HepG2 (cell line): ENCODE measurements around the gene VEGFA. TPM values are rescaled to one million over a fixed set of nuclear protein-coding genes. Genes with fewer than 3 reads are reported as not detected.

ENCODE experiments used
- ATAC-seq: fragments of 200-7000 bp; cut with Tn5 transposase; 3 replicates; pipeline ENCODE4 v1.9.1; 2020; ENCODE audit warnings: mild to moderate bottlenecking, moderate library complexity
- BruUV-seq: library from RNA; stranded (reverse); fragments of 400-500 nt; replicated peaks from 2 replicates; lab custom pipeline; 2021; lab: Mats Ljungman, UMichigan
- CTCF ChIA-PET: fragments of 300-600 bp; formaldehyde crosslinking; extraction: SDS; loops from one replicate; lab custom pipeline; 2021; ENCODE audit warnings: low total read pairs, inconsistent platforms, low intra/inter-chr PET ratio; lab: Yijun Ruan, JAX
- POLR2A ChIA-PET: fragments of 350-600 bp; sonication (Branson Sonifier 250); formaldehyde crosslinking; loops from one replicate; lab custom pipeline; 2020; ENCODE audit warnings: antibody characterized with exemption, inconsistent platforms; lab: Yijun Ruan, JAX
- DNase-seq: peaks from one replicate; pipeline ENCODE4 v3.0.0-alpha.2; 2015; ENCODE audit warnings: low spot score
- FAIRE-seq: peaks from 3 replicates; lab custom pipeline; 2011; peaks lifted over from hg19 to GRCh38; lab: Jason Lieb, UNC
- H2AFZ ChIP-seq: one replicate; pipeline ENCODE4 v1.6.1; 2011; ENCODE audit warnings: low read length, inconsistent platforms
- H3K27ac ChIP-seq: fragments of 300-600 bp; 3 replicates; pipeline ENCODE4 v1.8.0; 2011; ENCODE audit warnings: mixed run types, mild to moderate bottlenecking, mixed read lengths, low read length, inconsistent platforms; ENCODE audit not compliant: insufficient read depth; ENCODE audit errors: extremely low read length
- H3K27me3 ChIP-seq, 2 experiments: fragments of 200-600 bp in 1 of 2; 2 replicates in 1 of 2; 3 replicates in 1 of 2; pipeline versions ENCODE4 v1.6.0 to v1.8.0; 2011; ENCODE audit warnings: low read length in 2 of 2, mild to moderate bottlenecking in 2 of 2, moderate library complexity in 2 of 2, inconsistent platforms in 1 of 2; ENCODE audit not compliant: insufficient read depth in 2 of 2, control insufficient read depth in 1 of 2
- H3K36me3 ChIP-seq, 2 experiments: fragments of 200-600 bp in 1 of 2; replicated peaks in 1 of 2; 2 replicates in 1 of 2; 3 replicates in 1 of 2; pipeline versions ENCODE4 v1.5.1 to v1.8.0; 2011; ENCODE audit warnings: low read length in 2 of 2, inconsistent platforms in 1 of 2; ENCODE audit not compliant: insufficient read depth in 2 of 2, control insufficient read depth in 1 of 2
- H3K4me1 ChIP-seq: 2 replicates; pipeline ENCODE4 v1.5.1; 2012; ENCODE audit warnings: low read length, inconsistent platforms; ENCODE audit not compliant: insufficient read depth
- H3K4me2 ChIP-seq: 2 replicates; pipeline ENCODE4 v1.6.0; 2011; ENCODE audit warnings: low read depth, low read length, inconsistent platforms
- H3K4me3 ChIP-seq, 3 experiments: fragments of 200-600 bp in 1 of 3; sonication (generic), shearing (Covaris generic) in 1 of 3; replicated peaks in 1 of 3; 2 replicates each; pipeline ENCODE4 v1.5.1; 2011 to 2016; ENCODE audit warnings: low read length in 3 of 3, inconsistent platforms in 2 of 3, low read depth in 2 of 3, mild to moderate bottlenecking in 2 of 3, control low read depth in 1 of 3, mixed read lengths in 1 of 3; ENCODE audit not compliant: insufficient read depth in 1 of 3
- H3K79me2 ChIP-seq: one replicate; pipeline ENCODE4 v1.6.1; 2011; ENCODE audit warnings: low read length, inconsistent platforms; ENCODE audit not compliant: insufficient read depth
- H3K9ac ChIP-seq: 2 replicates; pipeline ENCODE4 v1.6.0; 2011; ENCODE audit warnings: mild to moderate bottlenecking, low read depth, low read length, inconsistent platforms; ENCODE audit not compliant: insufficient read depth
- H3K9me3 ChIP-seq: 2 replicates; pipeline ENCODE4 v1.5.1; 2012; ENCODE audit warnings: mild to moderate bottlenecking, low read length
- H4K20me1 ChIP-seq: 2 replicates; pipeline ENCODE4 v1.6.0; 2011; ENCODE audit warnings: inconsistent platforms, mild to moderate bottlenecking, low read length, moderate library complexity; ENCODE audit not compliant: insufficient read depth
- DR1 ChIP-seq: sonication (generic); formaldehyde crosslinking; IDR thresholded peaks from 2 replicates; pipeline ENCODE4 v1.8.0; 2021; ENCODE audit warnings: mild to moderate bottlenecking, missing genetic modification reagents, inconsistent platforms
- IKZF1 ChIP-seq: fragments of 450-650 bp; IDR thresholded peaks from 2 replicates; pipeline ENCODE4 v1.7.1; 2016
- POLR2AphosphoS5 ChIP-seq: IDR thresholded peaks from 2 replicates; pipeline ENCODE4 v1.6.1; 2012; ENCODE audit warnings: low read depth, low read length
- SALL2 ChIP-seq: sonication (generic); formaldehyde crosslinking; IDR thresholded peaks from 2 replicates; pipeline ENCODE4 v1.8.1; 2023; ENCODE audit warnings: mild to moderate bottlenecking, missing genetic modification reagents, inconsistent platforms
- ZFP1 ChIP-seq: IDR thresholded peaks from 2 replicates; pipeline ENCODE4 v1.6.1; 2016
- ZNF333 ChIP-seq: sonication (generic); formaldehyde crosslinking; IDR thresholded peaks from 2 replicates; pipeline ENCODE4 v1.4.0; 2020; ENCODE audit warnings: mild to moderate bottlenecking, missing genetic modification reagents, borderline replicate concordance
- ZNF879 ChIP-seq: sonication (generic); formaldehyde crosslinking; IDR thresholded peaks from 2 replicates; pipeline ENCODE4 v1.8.1; 2023; ENCODE audit warnings: missing genetic modification reagents
- ZSCAN22 ChIP-seq: sonication (generic); formaldehyde crosslinking; IDR thresholded peaks from 2 replicates; pipeline ENCODE4 v1.4.0; 2020; ENCODE audit warnings: mild to moderate bottlenecking, missing genetic modification reagents
- WGBS: methylation state at CpG from one replicate; pipeline ENCODE4 v1.1.6; 2017; ENCODE audit warnings: low lambda C conversion rate; 5-methylcytosine and 5-hydroxymethylcytosine counted together
- in situ Hi-C: cut with HindIII; loops from 2 replicates; pipeline ENCODE4 v1.10.0; 2017; ENCODE audit warnings: low pct_unique_long_range_greater_than_20kb; ENCODE audit not compliant: extremely low pct_ligation_motif_present
- intact Hi-C: fragments of 100-400 bp; cut with micrococcal nuclease; formaldehyde crosslinking; loops from one replicate; pipeline ENCODE4 v1.10.0; 2022; ENCODE audit not compliant: unreplicated experiment
- polyA plus RNA-seq, 8 experiments: library from polyadenylated mRNA; depleted of rRNA in 3 of 8; stranded (reverse) in 7 of 8; unstranded in 1 of 8; fragments of >200 nt; fragmentation: Illumina TruSeq in 4 of 8; extraction: Trizol in 4 of 8; gene quantifications; 2 replicates each; pipeline versions ENCODE4 v1.2.1 to v1.2.3, GENCODE V29; 2011 to 2016; ENCODE audit warnings: low read depth in 4 of 8, missing spikeins in 1 of 8, mixed read lengths in 1 of 8; ENCODE audit not compliant: insufficient read depth in 1 of 8
- total RNA-seq, 5 experiments: library from RNA; depleted of rRNA; stranded (reverse); fragments of >200 nt; fragmentation: Illumina TruSeq; extraction: Trizol; gene quantifications; 2 replicates each; pipeline ENCODE4 v1.2.3, GENCODE V29; 2016; ENCODE audit warnings: low read depth in 1 of 5
- TF ChIP-seq, protein P1 (sequence below): sonication (generic); formaldehyde crosslinking; IDR thresholded peaks from one replicate; pipeline ENCODE4 v1.5.1; 2020; ENCODE audit warnings: mild to moderate bottlenecking, missing genetic modification reagents; ENCODE audit errors: not compliant biosample characterization
- TF ChIP-seq, protein P2 (sequence below): sonication (generic); formaldehyde crosslinking; IDR thresholded peaks from 2 replicates; pipeline ENCODE4 v1.5.1; 2020; ENCODE audit warnings: mild to moderate bottlenecking, missing genetic modification reagents, moderate library complexity
- TF ChIP-seq, protein P3 (sequence below): sonication (generic); formaldehyde crosslinking; IDR thresholded peaks from 2 replicates; pipeline ENCODE4 v1.8.0; 2022; ENCODE audit warnings: mild to moderate bottlenecking, missing genetic modification reagents, moderate library complexity

The VEGFA gene
- total and polyA plus RNA-seq, 2 of the 13 experiments (the other 11 are each of a cell fraction or from before 2014, with no cell fraction given) = 68.1 to 629 TPM

DNA sequence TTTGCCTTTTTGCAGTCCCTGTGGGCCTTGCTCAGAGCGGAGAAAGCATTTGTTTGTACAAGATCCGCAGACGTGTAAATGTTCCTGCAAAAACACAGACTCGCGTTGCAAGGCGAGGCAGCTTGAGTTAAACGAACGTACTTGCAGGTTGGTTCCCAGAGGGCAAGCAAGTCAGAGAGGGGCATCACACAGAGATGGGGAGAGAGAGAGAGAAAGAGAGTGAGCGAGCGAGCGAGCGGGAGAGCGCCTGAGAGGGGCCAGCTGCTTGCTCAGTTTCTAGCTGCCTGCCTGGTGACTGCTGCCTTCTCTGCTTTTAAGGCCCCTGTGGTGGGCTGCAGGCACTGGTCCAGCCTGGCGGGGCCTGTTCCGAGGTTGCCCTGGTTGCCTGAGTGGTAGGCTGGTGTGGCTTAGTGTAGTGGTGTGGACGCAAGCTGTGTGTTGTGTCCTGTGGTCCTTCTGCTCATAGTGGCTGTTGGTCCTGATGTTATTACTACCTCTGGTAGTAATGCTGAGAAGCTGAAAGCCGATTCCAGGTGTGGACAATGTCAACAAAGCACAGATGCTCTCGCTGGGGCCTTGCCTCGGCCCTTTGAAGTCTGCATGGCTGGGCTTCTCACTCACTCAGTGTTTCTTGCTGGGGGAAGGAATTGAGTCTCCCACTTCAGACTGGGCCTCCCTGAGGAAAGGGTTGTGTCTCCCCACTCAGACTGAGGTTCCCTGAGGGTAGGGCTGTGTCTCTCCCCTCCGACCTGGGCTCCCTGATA is 12.1 kb downstream of the VEGFA start:
- ChIA-PET CTCF (no interaction called here), POLR2A (interaction anchor here (1.8 to 2.6 kb wide), 2 partner anchors 9 to 11 kb away, joined by 6 to 12 read pairs; partner anchors contain the start of gene VEGFA)
- Histone ChIP-seq H4K20me1 (peaks cover 96% of the 10 kb centered on the region), H3K9ac (no peak overlapping the region), H2AFZ (no peak overlapping the region), H3K9me3 (no peaks in the 10 kb centered on the region), H3K4me1 (no peaks in the 10 kb centered on the region), H3K27ac (no peak overlapping the region), H3K4me2 (no peak overlapping the region), H3K79me2 (peaks cover 19% of the 10 kb centered on the region), H3K4me3 (no peak overlapping the region), H3K27me3 (no peaks in the 10 kb centered on the region), H3K36me3 (peaks cover 77 to 83% of the 10 kb centered on the region in 2 experiments)
- ATAC-seq (no peak), DNase-seq (no peak), FAIRE-seq (no peak)
- 95% methylated on average over 19 of the region's 20 CpGs for WGBS
- no TSS peak for BruUV-seq
- in situ Hi-C loops (no loop called here), intact Hi-C loops (no loop called here)
- TF ChIP-seq, protein P1, sequence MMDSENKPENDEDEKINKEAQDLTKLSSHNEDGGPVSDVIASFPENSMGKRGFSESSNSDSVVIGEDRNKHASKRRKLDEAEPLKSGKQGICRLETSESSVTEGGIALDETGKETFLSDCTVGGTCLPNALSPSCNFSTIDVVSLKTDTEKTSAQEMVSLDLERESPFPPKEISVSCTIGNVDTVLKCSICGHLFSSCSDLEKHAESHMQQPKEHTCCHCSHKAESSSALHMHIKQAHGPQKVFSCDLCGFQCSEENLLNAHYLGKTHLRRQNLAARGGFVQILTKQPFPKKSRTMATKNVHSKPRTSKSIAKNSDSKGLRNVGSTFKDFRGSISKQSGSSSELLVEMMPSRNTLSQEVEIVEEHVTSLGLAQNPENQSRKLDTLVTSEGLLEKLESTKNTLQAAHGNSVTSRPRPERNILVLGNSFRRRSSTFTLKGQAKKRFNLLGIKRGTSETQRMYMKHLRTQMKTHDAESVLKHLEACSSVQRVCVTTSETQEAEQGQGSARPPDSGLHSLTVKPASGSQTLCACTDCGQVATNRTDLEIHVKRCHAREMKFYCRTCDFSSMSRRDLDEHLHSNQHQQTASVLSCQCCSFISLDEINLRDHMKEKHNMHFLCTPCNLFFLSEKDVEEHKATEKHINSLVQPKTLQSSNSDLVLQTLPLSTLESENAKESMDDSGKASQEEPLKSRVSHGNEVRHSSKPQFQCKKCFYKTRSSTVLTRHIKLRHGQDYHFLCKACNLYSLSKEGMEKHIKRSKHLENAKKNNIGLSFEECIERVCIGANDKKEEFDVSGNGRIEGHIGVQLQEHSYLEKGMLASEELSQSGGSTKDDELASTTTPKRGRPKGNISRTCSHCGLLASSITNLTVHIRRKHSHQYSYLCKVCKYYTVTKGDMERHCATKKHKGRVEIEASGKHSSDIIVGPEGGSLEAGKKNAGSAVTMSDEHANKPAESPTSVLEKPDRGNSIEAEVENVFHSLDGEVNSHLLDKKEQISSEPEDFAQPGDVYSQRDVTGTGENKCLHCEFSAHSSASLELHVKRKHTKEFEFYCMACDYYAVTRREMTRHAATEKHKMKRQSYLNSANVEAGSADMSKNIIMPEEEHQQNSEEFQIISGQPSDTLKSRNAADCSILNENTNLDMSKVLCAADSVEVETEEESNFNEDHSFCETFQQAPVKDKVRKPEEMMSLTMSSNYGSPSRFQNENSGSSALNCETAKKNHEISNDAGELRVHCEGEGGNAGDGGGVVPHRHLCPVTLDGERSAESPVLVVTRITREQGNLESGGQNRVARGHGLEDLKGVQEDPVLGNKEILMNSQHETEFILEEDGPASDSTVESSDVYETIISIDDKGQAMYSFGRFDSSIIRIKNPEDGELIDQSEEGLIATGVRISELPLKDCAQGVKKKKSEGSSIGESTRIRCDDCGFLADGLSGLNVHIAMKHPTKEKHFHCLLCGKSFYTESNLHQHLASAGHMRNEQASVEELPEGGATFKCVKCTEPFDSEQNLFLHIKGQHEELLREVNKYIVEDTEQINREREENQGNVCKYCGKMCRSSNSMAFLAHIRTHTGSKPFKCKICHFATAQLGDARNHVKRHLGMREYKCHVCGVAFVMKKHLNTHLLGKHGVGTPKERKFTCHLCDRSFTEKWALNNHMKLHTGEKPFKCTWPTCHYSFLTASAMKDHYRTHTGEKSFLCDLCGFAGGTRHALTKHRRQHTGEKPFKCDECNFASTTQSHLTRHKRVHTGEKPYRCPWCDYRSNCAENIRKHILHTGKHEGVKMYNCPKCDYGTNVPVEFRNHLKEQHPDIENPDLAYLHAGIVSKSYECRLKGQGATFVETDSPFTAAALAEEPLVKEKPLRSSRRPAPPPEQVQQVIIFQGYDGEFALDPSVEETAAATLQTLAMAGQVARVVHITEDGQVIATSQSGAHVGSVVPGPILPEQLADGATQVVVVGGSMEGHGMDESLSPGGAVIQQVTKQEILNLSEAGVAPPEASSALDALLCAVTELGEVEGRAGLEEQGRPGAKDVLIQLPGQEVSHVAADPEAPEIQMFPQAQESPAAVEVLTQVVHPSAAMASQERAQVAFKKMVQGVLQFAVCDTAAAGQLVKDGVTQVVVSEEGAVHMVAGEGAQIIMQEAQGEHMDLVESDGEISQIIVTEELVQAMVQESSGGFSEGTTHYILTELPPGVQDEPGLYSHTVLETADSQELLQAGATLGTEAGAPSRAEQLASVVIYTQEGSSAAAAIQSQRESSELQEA (CRISPR knock-in tag) = no peak
- TF ChIP-seq IKZF1 = no peak
- TF ChIP-seq, protein P2, sequence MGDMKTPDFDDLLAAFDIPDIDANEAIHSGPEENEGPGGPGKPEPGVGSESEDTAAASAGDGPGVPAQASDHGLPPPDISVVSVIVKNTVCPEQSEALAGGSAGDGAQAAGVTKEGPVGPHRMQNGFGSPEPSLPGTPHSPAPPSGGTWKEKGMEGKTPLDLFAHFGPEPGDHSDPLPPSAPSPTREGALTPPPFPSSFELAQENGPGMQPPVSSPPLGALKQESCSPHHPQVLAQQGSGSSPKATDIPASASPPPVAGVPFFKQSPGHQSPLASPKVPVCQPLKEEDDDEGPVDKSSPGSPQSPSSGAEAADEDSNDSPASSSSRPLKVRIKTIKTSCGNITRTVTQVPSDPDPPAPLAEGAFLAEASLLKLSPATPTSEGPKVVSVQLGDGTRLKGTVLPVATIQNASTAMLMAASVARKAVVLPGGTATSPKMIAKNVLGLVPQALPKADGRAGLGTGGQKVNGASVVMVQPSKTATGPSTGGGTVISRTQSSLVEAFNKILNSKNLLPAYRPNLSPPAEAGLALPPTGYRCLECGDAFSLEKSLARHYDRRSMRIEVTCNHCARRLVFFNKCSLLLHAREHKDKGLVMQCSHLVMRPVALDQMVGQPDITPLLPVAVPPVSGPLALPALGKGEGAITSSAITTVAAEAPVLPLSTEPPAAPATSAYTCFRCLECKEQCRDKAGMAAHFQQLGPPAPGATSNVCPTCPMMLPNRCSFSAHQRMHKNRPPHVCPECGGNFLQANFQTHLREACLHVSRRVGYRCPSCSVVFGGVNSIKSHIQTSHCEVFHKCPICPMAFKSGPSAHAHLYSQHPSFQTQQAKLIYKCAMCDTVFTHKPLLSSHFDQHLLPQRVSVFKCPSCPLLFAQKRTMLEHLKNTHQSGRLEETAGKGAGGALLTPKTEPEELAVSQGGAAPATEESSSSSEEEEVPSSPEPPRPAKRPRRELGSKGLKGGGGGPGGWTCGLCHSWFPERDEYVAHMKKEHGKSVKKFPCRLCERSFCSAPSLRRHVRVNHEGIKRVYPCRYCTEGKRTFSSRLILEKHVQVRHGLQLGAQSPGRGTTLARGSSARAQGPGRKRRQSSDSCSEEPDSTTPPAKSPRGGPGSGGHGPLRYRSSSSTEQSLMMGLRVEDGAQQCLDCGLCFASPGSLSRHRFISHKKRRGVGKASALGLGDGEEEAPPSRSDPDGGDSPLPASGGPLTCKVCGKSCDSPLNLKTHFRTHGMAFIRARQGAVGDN (CRISPR knock-in tag) = no peak
- TF ChIP-seq, protein P3, sequence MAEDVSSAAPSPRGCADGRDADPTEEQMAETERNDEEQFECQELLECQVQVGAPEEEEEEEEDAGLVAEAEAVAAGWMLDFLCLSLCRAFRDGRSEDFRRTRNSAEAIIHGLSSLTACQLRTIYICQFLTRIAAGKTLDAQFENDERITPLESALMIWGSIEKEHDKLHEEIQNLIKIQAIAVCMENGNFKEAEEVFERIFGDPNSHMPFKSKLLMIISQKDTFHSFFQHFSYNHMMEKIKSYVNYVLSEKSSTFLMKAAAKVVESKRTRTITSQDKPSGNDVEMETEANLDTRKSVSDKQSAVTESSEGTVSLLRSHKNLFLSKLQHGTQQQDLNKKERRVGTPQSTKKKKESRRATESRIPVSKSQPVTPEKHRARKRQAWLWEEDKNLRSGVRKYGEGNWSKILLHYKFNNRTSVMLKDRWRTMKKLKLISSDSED (CRISPR knock-in tag) = no peak
- no peak for TF ChIP-seq DR1
- TF ChIP-seq POLR2AphosphoS5 = peak; percentile 54
- TF ChIP-seq ZSCAN22 (CRISPR knock-in tag) = no peak
- TF ChIP-seq ZNF333 = no peak
- TF ChIP-seq ZFP1 = no peak
- no peak for TF ChIP-seq SALL2 (CRISPR knock-in tag)
- no peak for TF ChIP-seq ZNF879 (CRISPR knock-in tag)
